ENCODE results near the gene DNPEP. TPM values are rescaled to one million over a fixed set of nuclear protein-coding genes. Genes with fewer than 3 reads are reported as not detected.

DNPEP gene
- 117 and 120 TPM in 2 replicates for total RNA-seq

DNA sequence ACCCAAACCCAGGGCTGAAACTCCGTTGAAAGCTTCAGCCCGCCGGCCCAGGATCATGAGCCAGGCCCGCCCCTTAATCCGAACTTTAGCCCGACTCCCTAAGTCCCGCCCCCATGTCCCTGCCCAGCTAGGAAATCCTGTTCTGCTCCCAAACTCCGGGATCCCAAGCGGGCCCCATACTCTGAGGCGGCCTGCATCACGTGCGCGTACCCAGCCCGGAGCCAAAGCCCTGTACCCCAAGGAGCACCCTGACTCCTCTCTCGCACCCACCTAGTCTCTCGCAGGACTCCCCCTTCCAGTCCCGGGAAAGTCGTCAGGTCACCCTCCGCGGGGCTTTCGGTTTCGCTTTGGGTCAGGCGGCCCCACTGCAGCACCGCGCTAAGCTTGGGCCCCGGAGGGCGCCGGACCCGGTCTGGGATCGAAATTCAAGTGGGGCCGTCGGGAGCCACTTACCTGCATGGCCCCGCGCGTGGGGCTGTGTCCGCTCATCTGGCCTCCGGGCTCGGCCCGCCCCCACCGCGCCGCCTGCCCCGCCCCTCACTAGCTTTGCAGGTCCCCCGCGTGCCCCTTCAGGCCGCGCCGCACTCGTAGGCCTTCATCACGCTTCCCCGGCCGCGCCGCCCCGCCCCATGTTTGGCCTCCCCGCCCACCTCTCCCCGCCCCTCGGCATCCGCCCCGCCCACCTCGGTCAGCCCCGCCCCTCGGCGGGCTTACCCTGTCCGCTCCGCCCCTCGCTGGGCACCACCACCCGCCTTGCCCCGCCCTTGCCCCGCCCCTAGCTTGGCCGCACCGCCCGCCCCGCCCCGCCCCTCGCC is at the start of gene DNPEP:
Gene DNPEP, minus strand, starts transcription at position 607 of the 815 bp plus-strand sequence. Its CDS starts 118 bp downstream, at position 489.
- H3K27ac Mint-ChIP-seq = peak within 1 kb of the TSS; percentile 96
- peak; percentile 88 for DNase-seq (ENCODE audit: low spot score)
- peaks cover 32% of the 10 kb centered on the region for H3K36me3 Mint-ChIP-seq (ENCODE audit: low read depth)
- intact Hi-C loops (cut with micrococcal nuclease) = loop anchor here (1.0 to 5.0 kb wide), 10 partner anchors 108 to 1170 kb away; partner anchors contain the start of genes AAMP, ARPC2, CHPF and CNPPD1
- H3K9me3 Mint-ChIP-seq = no peaks in the 10 kb centered on the region
- peaks cover 7% of the 10 kb centered on the region for H3K4me1 Mint-ChIP-seq (ENCODE audit: low read depth)
- H3K27me3 Mint-ChIP-seq (ENCODE audit: low read depth) = peaks cover 5% of the 10 kb centered on the region
- H3K4me3 Mint-ChIP-seq (ENCODE audit: low read depth) = peak within 1 kb of the TSS; percentile 98

DNA sequence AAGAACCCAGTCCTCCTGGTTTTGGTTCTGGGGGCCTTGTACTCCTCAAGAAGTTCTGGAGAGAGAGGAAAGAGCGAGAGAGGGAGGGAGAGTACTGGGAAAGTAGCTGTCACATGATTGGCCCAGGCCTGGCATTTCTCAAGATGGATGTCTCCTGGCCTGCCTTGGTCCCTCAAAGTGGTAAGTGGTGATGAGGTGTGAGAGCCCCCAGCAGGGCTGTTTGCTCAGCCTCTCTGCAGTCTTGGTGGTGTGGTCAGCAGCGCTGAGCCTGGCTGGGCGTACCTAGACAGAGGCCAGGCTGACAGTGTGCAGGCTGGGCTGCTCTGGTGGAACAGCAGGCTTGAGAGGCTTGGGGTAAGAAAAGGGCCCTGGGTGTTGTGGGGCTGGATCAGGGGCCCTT is 49.4 kb upstream of the DNPEP start:
- intact Hi-C loops (cut with micrococcal nuclease) = no loop called here
- Mint-ChIP-seq H3K4me3 (ENCODE audit: low read depth) (no peak overlapping the region), H3K4me1 (ENCODE audit: low read depth) (peaks cover 7% of the 10 kb centered on the region), H3K36me3 (ENCODE audit: low read depth) (no peaks in the 10 kb centered on the region), H3K9me3 (no peaks in the 10 kb centered on the region), H3K27ac (no peak overlapping the region), H3K27me3 (ENCODE audit: low read depth) (peaks cover 42% of the 10 kb centered on the region)
- no peak for DNase-seq (ENCODE audit: low spot score)

DNA sequence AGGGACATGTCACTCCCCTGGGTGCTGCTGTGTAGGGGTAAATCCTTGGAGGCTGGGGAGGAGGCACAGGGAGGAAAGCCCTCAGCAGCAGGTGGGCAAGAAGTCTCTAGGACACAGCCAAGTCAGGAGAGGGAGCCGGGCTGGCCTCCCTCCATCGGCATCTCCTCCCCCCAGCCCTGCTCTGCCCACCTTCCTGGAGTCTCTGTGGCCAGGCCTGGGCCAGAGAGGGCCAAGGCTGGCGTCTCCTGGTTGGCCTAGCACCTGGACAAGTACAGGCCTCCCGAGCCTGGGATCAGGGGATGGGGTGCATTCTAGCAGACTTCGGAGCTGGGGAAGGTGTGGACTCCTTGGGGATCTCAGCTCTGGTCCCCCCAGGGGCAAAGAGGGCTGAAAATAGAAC is 48.8 kb upstream of the DNPEP start:
- no peak for DNase-seq (ENCODE audit: low spot score)
- no peaks in the 10 kb centered on the region for H3K9me3 Mint-ChIP-seq
- H3K27ac Mint-ChIP-seq = no peak overlapping the region
- no peak overlapping the region for H3K4me3 Mint-ChIP-seq (ENCODE audit: low read depth)
- intact Hi-C loops (cut with micrococcal nuclease) = no loop called here
- peaks cover 41% of the 10 kb centered on the region for H3K27me3 Mint-ChIP-seq (ENCODE audit: low read depth)
- H3K36me3 Mint-ChIP-seq (ENCODE audit: low read depth) = no peaks in the 10 kb centered on the region
- peaks cover 6% of the 10 kb centered on the region for H3K4me1 Mint-ChIP-seq (ENCODE audit: low read depth)

GRCh38 chr2:219435701-219436100 is 48.0 kb upstream of the DNPEP start:
- Mint-ChIP-seq H3K27ac (no peak overlapping the region), H3K4me1 (ENCODE audit: low read depth) (no peaks in the 10 kb centered on the region), H3K9me3 (no peaks in the 10 kb centered on the region), H3K27me3 (ENCODE audit: low read depth) (peaks cover 35% of the 10 kb centered on the region), H3K4me3 (ENCODE audit: low read depth) (no peak overlapping the region), H3K36me3 (ENCODE audit: low read depth) (no peaks in the 10 kb centered on the region)
- intact Hi-C loops (cut with micrococcal nuclease) = loop anchor here (2.0 kb wide), 1 partner anchor 33 kb away; no protein-coding TSS in a partner anchor
- DNase-seq (ENCODE audit: low spot score) = no peak

DNA sequence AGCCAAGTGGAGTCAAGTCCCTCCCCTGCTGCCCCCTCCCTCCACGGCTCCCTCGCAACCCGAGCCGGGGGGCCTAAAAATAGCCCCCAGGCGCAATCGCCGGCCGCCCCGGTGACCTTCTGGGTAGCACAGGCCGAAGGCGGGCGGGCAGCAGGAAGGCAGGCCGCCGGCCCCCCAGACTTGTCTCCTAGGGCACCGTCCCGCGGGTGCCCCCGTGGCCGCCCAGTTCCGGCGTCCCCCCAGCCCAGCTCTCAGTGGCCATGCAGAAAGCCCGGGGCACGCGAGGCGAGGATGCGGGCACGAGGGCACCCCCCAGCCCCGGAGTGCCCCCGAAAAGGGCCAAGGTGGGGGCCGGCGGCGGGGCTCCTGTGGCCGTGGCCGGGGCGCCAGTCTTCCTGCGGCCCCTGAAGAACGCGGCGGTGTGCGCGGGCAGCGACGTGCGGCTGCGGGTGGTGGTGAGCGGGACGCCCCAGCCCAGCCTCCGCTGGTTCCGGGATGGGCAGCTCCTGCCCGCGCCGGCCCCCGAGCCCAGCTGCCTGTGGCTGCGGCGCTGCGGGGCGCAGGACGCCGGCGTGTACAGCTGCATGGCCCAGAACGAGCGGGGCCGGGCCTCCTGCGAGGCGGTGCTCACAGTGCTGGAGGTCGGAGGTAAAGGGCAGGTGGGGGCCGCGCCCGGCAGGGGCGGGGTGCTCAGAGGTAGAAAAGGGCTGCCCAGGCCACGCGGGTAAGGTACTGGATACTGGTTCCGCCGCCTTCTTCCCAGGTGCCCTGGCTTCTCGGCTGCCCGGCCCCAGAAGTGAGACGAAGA is 47.2 kb upstream of the DNPEP start, which contains the start of gene SPEG:
Gene SPEG, plus strand, starts transcription at position 126 of the 808 bp plus-strand sequence. Its CDS starts 135 bp downstream, at position 261.
- H3K9me3 Mint-ChIP-seq = no peaks in the 10 kb centered on the region
- intact Hi-C loops (cut with micrococcal nuclease) = loop anchor here (2.0 kb wide), 1 partner anchor 32 kb away; no protein-coding TSS in a partner anchor
- no peaks in the 10 kb centered on the region for H3K36me3 Mint-ChIP-seq (ENCODE audit: low read depth)
- no peak within 1 kb of the TSS for H3K4me3 Mint-ChIP-seq (ENCODE audit: low read depth)
- DNase-seq (ENCODE audit: low spot score) = no peak
- no peaks in the 10 kb centered on the region for H3K4me1 Mint-ChIP-seq (ENCODE audit: low read depth)
- peaks cover 32% of the 10 kb centered on the region for H3K27me3 Mint-ChIP-seq (ENCODE audit: low read depth)
- H3K27ac Mint-ChIP-seq = no peak within 1 kb of the TSS

DNA sequence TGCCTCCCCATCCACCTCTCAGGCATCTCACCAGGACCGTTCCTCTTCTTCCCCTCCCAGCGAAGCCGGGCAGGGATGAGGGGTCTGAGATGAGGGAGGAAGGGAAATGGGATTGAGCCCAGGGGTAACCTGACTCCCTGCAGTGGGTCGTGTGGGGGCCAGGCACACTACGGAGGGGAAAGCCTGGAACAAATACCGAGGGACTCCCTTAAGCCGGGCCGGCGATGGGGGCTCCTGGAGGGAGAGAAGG is 46.7 kb upstream of the DNPEP start:
- H3K27me3 Mint-ChIP-seq (ENCODE audit: low read depth) = peaks cover 29% of the 10 kb centered on the region
- H3K36me3 Mint-ChIP-seq (ENCODE audit: low read depth) = no peaks in the 10 kb centered on the region
- intact Hi-C loops (cut with micrococcal nuclease) = loop anchor here (2.0 kb wide), 1 partner anchor 32 kb away; no protein-coding TSS in a partner anchor
- no peak overlapping the region for H3K4me3 Mint-ChIP-seq (ENCODE audit: low read depth)
- H3K4me1 Mint-ChIP-seq (ENCODE audit: low read depth) = no peaks in the 10 kb centered on the region
- H3K9me3 Mint-ChIP-seq = no peaks in the 10 kb centered on the region
- H3K27ac Mint-ChIP-seq = no peak overlapping the region
- DNase-seq (ENCODE audit: low spot score) = no peak

DNA sequence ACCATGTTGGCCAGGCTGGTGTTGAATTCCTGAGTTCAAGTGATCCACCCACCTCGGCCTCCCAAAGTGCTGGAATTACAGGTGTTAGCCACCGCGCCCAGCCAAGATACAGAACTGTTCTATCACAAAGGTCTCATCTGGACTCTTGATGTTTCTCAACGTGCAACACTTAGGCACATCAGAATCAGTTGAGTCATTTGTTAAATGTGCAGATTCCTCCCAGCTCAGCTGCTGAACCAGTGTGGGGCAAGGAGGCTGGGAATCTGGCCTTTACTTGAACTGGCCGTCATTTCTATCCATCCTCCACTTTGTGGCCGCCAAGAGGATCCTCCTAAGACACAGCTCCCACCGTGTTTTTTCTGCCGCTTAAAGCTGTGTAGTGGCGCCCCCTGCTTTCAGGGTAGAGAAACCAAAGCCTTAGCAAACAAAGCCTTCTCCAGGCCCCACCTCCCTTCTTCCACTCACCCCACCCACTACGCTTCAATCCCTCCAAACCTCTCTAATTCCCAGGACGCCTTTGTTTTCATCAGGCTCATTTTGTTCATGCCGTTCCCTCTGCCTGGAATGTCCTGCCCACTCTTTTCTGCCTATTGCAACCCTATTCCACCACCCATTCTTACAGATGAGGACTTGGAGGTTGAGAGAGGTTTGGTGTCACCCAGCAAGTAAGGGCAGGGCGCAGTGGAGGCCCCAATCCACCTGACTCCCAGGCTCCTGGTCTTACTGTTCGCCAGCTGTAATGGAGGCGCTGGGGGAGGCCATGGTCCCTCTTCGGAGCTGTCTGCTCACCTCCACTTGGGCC is 46.2 kb upstream of the DNPEP start:
- H3K9me3 Mint-ChIP-seq = no peaks in the 10 kb centered on the region
- H3K27ac Mint-ChIP-seq = no peak overlapping the region
- DNase-seq (ENCODE audit: low spot score) = no peak
- peaks cover 29% of the 10 kb centered on the region for H3K27me3 Mint-ChIP-seq (ENCODE audit: low read depth)
- intact Hi-C loops (cut with micrococcal nuclease) = loop anchor here (2.0 kb wide), 1 partner anchor 31 kb away; no protein-coding TSS in a partner anchor
- H3K4me1 Mint-ChIP-seq (ENCODE audit: low read depth) = no peaks in the 10 kb centered on the region
- no peaks in the 10 kb centered on the region for H3K36me3 Mint-ChIP-seq (ENCODE audit: low read depth)
- H3K4me3 Mint-ChIP-seq (ENCODE audit: low read depth) = no peak overlapping the region

DNA sequence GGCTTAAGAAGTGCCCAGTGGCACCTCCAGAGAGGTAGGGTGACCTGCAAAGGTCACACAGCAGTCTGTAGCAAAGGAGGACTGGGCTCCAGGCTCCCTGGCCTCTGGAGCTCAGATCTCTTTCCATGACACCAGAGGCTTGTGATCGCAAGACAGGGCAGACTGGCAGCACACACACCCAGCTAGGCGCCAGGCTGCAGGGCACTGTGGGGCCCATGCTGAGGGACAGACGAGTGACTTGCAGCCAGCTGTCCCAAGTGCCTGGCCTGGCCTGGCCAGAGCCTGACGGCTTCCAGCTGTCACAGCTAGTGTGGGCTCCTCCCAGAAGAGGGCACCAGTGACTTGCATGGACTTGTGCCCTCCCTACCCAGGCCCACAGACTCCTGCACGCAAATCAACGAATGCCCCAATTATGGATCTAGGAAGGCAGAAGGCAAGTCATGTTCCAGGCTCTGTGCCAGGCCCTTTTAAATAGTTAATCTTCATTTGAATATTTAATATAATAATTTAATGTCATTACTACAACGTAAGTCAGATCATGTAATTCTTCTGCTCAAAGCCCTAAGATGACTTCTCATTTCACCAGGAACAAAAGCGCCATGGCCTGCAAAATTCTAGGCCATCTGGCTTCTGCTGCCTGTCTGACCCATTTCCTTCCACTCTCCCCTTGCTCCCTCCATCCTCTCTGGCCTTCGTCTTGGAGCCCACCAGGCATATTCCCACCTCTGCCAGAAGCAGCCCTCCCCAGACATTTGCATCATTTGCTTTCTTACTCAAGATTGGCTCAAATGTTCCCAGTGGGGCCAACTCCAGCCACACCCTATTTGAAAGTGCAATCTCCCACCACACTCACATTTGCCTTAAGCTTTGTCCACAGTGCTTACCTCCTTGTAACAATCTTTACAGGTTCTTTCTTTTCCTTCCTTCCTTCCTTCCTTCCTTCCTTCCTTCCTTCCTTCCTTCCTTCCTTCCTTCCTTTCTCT is 43.2 kb upstream of the DNPEP start:
- intact Hi-C loops (cut with micrococcal nuclease) = no loop called here
- Mint-ChIP-seq H3K27me3 (ENCODE audit: low read depth) (peaks cover 36% of the 10 kb centered on the region), H3K27ac (no peak overlapping the region), H3K36me3 (ENCODE audit: low read depth) (no peaks in the 10 kb centered on the region), H3K4me1 (ENCODE audit: low read depth) (no peaks in the 10 kb centered on the region), H3K4me3 (ENCODE audit: low read depth) (no peak overlapping the region), H3K9me3 (no peaks in the 10 kb centered on the region)
- DNase-seq (ENCODE audit: low spot score) = no peak

- Mint-ChIP-seq H3K4me3 (ENCODE audit: low read depth) (no peak overlapping the region), H3K4me1 (ENCODE audit: low read depth) (no peaks in the 10 kb centered on the region), H3K36me3 (ENCODE audit: low read depth) (no peaks in the 10 kb centered on the region), H3K27ac (no peak overlapping the region), H3K27me3 (ENCODE audit: low read depth) (peaks cover 28% of the 10 kb centered on the region), H3K9me3 (no peaks in the 10 kb centered on the region)
- no peak for DNase-seq (ENCODE audit: low spot score)
- intact Hi-C loops (cut with micrococcal nuclease) = no loop called here
These were observed 42.4 kb upstream of the DNPEP start for GRCh38 chr2:219429958-219430606.

DNA sequence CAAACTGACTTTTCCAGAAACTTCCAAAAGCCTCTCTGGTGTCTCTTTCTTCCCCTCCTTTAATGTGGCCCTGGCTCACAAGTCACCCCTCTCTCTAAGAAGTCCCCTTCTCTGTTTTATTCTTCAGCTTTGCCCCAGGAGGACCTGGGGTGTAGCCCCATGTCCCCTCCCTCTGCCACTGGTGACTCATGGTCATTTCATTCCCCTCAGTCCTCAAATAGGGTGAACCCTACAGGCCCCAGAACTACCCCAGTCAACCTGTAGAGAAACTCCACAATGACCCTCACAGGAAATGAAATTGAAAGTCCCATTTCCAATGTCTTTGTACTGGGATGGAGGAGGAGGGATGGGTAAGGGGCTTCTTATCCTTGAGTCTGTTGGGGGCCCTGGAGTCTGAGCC is 40.8 kb upstream of the DNPEP start:
- DNase-seq (ENCODE audit: low spot score) = no peak
- H3K9me3 Mint-ChIP-seq = no peaks in the 10 kb centered on the region
- no peaks in the 10 kb centered on the region for H3K4me1 Mint-ChIP-seq (ENCODE audit: low read depth)
- intact Hi-C loops (cut with micrococcal nuclease) = no loop called here
- H3K27ac Mint-ChIP-seq = no peak overlapping the region
- H3K27me3 Mint-ChIP-seq (ENCODE audit: low read depth) = peaks cover 19% of the 10 kb centered on the region
- H3K4me3 Mint-ChIP-seq (ENCODE audit: low read depth) = no peak overlapping the region
- H3K36me3 Mint-ChIP-seq (ENCODE audit: low read depth) = no peaks in the 10 kb centered on the region

- peaks cover 15% of the 10 kb centered on the region for H3K27me3 Mint-ChIP-seq (ENCODE audit: low read depth)
- no peak overlapping the region for H3K4me3 Mint-ChIP-seq (ENCODE audit: low read depth)
- H3K27ac Mint-ChIP-seq = no peak overlapping the region
- no peaks in the 10 kb centered on the region for H3K9me3 Mint-ChIP-seq
- H3K36me3 Mint-ChIP-seq (ENCODE audit: low read depth) = no peaks in the 10 kb centered on the region
- intact Hi-C loops (cut with micrococcal nuclease) = no loop called here
- no peak for DNase-seq (ENCODE audit: low spot score)
- no peaks in the 10 kb centered on the region for H3K4me1 Mint-ChIP-seq (ENCODE audit: low read depth)
These were observed 38.9 kb upstream of the DNPEP start for GRCh38 chr2:219426534-219427136.
